Natural killer cell (primary cell): ENCODE results near the gene YJEFN3. TPM values are rescaled to one million over a fixed set of nuclear protein-coding genes. Genes with fewer than 3 reads are reported as not detected.

Experiments used
- ATAC-seq, 3 donors: fragments of 150-1000 bp in 2 of 3; fragments of 200-7000 bp in 1 of 3; cut with Tn5 transposase; 1 replicate in 1 of 3; 2 replicates in 2 of 3; pipeline ENCODE4 v1.10.0; 2021; ENCODE audit warnings: mild to moderate bottlenecking in 2 of 3, moderate library complexity in 2 of 3
- DNase-seq, 2 donors: peaks; one replicate each; pipeline versions ENCODE4 v3.0.0 to v3.0.0-alpha.2; 2013 to 2021; ENCODE audit warnings: mixed read lengths in 1 of 2
- H3K27ac ChIP-seq: one replicate; pipeline ENCODE4 v1.5.1; 2013; ENCODE audit warnings: mild to moderate bottlenecking, low read length
- H3K27me3 ChIP-seq: one replicate; pipeline ENCODE4 v1.6.1; 2013; ENCODE audit warnings: low read length; ENCODE audit not compliant: control insufficient read depth, insufficient read depth
- H3K36me3 ChIP-seq: one replicate; pipeline ENCODE4 v1.6.1; 2013; ENCODE audit warnings: low read length; ENCODE audit not compliant: control insufficient read depth, insufficient read depth
- H3K4me1 ChIP-seq: one replicate; pipeline ENCODE4 v1.6.1; 2013; ENCODE audit warnings: low read length; ENCODE audit not compliant: control insufficient read depth, insufficient read depth
- H3K4me3 ChIP-seq: one replicate; pipeline ENCODE4 v1.5.1; 2013; ENCODE audit warnings: low read length
- H3K9me3 ChIP-seq: one replicate; pipeline ENCODE4 v1.6.1; 2013; ENCODE audit warnings: low read length; ENCODE audit not compliant: control insufficient read depth, insufficient read depth
- H3K27ac Mint-ChIP-seq, 2 donors: one replicate each; pipeline ENCODE4 v1.8.0; 2022; ENCODE audit warnings: mild to moderate bottlenecking in 2 of 2, mixed read lengths in 2 of 2, moderate library complexity in 1 of 2
- H3K27me3 Mint-ChIP-seq, 2 donors: one replicate each; pipeline ENCODE4 v1.8.0; 2022; ENCODE audit warnings: low read depth in 2 of 2, mixed read lengths in 2 of 2
- H3K36me3 Mint-ChIP-seq: one replicate; pipeline ENCODE4 v1.8.0; 2022; ENCODE audit warnings: mixed read lengths
- H3K4me1 Mint-ChIP-seq, 2 donors: one replicate each; pipeline ENCODE4 v1.8.0; 2022; ENCODE audit warnings: mixed read lengths in 2 of 2
- H3K4me3 Mint-ChIP-seq: one replicate; pipeline ENCODE4 v1.8.0; 2022; ENCODE audit warnings: mild to moderate bottlenecking, moderate library complexity, mixed read lengths
- H3K9me3 Mint-ChIP-seq, 2 donors: one replicate each; pipeline ENCODE4 v1.8.0; 2022; ENCODE audit warnings: mixed read lengths in 2 of 2
- WGBS: methylation state at CpG from one replicate; pipeline ENCODE4 v1.1.7; 2013; ENCODE audit warnings: missing lambda C conversion rate; ENCODE audit not compliant: insufficient coverage; 5-methylcytosine and 5-hydroxymethylcytosine counted together
- intact Hi-C: fragments of 100-400 bp; cut with micrococcal nuclease; formaldehyde crosslinking; loops from one replicate; pipeline ENCODE4 v1.14.2; 2022
- total RNA-seq, 4 donors: library from RNA; stranded (reverse); fragments of 120-200 nt in 1 of 4; gene quantifications; one replicate each; pipeline versions ENCODE4 v1.2.3 to v1.2.4, GENCODE V29; 2013 to 2022
- TF ChIP-seq, protein P1 (sequence below): fragments of 200-600 bp; IDR thresholded peaks from one replicate; pipeline ENCODE4 v1.8.0; 2022; ENCODE audit warnings: antibody characterized with exemption

Gene YJEFN3
- total RNA-seq, 3 donors from 2014 or later (not counting 1 experiment from before 2014, with no cell fraction given), result 4.0 to 6.0 (median 4.3) TPM

DNA sequence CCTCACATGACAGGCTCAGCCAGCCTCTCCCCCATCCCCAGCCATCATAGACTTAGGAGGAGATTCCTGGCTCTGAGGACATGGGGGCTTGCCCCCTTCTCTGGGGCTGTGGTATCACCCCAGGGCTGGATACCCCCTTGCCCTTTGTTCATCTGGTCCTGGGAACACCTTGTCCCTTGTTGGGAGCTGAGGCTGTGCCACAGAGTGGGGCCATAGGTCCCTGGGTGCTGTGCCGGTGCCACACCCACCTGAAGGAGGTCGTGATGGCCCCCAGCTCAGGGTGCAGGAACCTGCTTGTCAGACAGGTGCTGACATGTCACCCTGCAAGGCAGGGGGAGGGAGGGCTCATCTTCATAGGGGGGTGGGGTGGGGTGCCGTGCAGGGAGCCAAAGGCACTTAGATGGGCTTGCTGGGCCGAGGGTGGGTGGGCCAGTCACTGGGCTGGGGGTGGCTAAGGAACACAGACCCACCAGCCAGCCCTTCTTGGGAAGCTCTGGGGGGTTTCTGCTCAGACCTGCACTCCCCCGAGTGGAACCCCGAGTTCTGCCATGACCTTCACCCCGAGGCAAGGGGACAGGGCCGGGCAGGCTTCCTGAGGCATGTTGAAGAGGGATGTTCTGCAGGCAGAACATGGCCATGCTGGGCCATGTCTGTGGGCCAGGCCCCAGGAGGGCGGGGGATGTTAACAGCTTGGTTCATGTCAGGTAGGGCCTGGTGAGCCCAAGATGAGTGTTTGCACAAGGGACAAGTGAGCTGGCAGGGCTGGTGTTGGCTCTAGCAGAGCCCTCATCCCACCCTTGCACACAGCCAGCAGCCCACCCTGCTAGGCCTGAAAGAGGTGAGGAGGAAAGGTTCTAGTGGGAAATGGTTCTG, 41.4 kb upstream of the YJEFN3 start:
- H3K4me3 ChIP-seq, result no peak overlapping the region
- intact Hi-C loops, result loop anchor here (5.0 kb wide), 1 partner anchor 35 kb away; no protein-coding TSS in a partner anchor
- Mint-ChIP-seq H3K4me1 (peaks cover 48 to 61% of the 10 kb centered on the region in 2 donors), H3K27me3 (no peaks in the 10 kb centered on the region), H3K27ac (peak overlapping the region; percentile 97 to 98), H3K4me3 (peak overlapping the region; percentile 45), H3K9me3 (no peaks in the 10 kb centered on the region), H3K36me3 (no peaks in the 10 kb centered on the region)
- H3K27me3 ChIP-seq, result no peaks in the 10 kb centered on the region
- H3K27ac ChIP-seq, result peak overlapping the region; percentile 94
- no peaks in the 10 kb centered on the region for H3K9me3 ChIP-seq
- DNase-seq (no peak), ATAC-seq (no peak)
- H3K36me3 ChIP-seq, result peaks cover 21% of the 10 kb centered on the region
- 86% methylated on average over 9 of the region's 9 CpGs for WGBS
- H3K4me1 ChIP-seq, result peaks cover 62% of the 10 kb centered on the region
- TF ChIP-seq, protein P1, sequence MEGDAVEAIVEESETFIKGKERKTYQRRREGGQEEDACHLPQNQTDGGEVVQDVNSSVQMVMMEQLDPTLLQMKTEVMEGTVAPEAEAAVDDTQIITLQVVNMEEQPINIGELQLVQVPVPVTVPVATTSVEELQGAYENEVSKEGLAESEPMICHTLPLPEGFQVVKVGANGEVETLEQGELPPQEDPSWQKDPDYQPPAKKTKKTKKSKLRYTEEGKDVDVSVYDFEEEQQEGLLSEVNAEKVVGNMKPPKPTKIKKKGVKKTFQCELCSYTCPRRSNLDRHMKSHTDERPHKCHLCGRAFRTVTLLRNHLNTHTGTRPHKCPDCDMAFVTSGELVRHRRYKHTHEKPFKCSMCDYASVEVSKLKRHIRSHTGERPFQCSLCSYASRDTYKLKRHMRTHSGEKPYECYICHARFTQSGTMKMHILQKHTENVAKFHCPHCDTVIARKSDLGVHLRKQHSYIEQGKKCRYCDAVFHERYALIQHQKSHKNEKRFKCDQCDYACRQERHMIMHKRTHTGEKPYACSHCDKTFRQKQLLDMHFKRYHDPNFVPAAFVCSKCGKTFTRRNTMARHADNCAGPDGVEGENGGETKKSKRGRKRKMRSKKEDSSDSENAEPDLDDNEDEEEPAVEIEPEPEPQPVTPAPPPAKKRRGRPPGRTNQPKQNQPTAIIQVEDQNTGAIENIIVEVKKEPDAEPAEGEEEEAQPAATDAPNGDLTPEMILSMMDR, result no peak

DNA sequence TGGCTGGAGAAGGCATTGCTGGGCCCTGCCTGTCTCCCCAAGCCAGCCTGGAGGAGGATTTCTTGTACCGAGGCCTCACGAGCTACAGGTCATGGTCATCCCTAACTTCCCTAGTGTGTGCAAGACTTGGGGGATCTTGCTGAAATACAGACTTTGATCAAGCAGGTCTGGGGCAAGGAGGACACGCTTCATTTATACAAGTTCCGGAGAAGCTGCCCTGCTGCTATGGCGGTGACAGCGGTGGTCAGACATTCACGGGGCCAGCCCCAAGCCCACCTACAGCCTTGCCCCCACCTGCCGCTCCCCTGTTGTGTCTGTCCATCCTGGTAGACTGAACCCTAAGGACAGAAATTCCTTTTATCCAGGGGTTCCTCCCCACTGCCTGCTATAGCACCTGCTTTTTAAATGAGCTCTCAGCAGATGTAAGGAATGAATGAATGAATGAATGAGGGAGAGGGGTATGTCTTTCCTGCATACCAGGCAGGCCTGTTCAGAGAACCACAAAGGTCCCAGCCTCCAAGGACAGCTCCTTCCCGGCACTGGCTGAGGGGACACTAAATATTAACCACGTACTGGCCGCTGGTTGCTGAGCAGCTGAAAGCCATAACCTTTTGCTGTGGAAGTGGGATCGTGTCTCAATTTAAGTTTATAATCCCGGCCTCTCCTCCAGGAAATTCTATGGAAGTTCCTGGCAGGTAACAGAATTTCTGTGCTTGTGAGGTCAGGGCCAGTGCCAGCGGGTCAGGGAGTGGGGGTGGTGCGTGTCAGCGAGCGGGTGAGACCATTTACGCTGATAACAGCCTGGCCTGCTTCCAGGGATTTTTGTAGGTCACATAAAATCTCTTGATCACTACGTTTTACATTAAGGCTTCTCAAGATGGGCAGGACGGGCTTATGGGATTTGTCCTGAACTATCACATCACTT, 40.5 kb upstream of the YJEFN3 start:
- peak overlapping the region; percentile 94 for H3K27ac ChIP-seq
- H3K27me3 Mint-ChIP-seq, result no peaks in the 10 kb centered on the region
- H3K4me1 Mint-ChIP-seq, result peaks cover 43 to 52% of the 10 kb centered on the region in 2 donors
- no peaks in the 10 kb centered on the region for H3K27me3 ChIP-seq
- WGBS, result 84% methylated on average over 20 of the region's 20 CpGs
- peak overlapping the region; percentile 85 for H3K4me3 Mint-ChIP-seq
- DNase-seq, result no peak
- TF ChIP-seq, protein P1, result no peak
- H3K9me3 ChIP-seq, result no peaks in the 10 kb centered on the region
- peak overlapping the region; percentile 97 to 98 for H3K27ac Mint-ChIP-seq
- no peak for ATAC-seq
- H3K9me3 Mint-ChIP-seq, result no peaks in the 10 kb centered on the region
- no peaks in the 10 kb centered on the region for H3K36me3 Mint-ChIP-seq
- peaks cover 60% of the 10 kb centered on the region for H3K4me1 ChIP-seq
- H3K36me3 ChIP-seq, result peaks cover 19% of the 10 kb centered on the region
- intact Hi-C loops, result loop anchor here (5.0 kb wide), 1 partner anchor 36 kb away; no protein-coding TSS in a partner anchor
- H3K4me3 ChIP-seq, result no peak overlapping the region

DNA sequence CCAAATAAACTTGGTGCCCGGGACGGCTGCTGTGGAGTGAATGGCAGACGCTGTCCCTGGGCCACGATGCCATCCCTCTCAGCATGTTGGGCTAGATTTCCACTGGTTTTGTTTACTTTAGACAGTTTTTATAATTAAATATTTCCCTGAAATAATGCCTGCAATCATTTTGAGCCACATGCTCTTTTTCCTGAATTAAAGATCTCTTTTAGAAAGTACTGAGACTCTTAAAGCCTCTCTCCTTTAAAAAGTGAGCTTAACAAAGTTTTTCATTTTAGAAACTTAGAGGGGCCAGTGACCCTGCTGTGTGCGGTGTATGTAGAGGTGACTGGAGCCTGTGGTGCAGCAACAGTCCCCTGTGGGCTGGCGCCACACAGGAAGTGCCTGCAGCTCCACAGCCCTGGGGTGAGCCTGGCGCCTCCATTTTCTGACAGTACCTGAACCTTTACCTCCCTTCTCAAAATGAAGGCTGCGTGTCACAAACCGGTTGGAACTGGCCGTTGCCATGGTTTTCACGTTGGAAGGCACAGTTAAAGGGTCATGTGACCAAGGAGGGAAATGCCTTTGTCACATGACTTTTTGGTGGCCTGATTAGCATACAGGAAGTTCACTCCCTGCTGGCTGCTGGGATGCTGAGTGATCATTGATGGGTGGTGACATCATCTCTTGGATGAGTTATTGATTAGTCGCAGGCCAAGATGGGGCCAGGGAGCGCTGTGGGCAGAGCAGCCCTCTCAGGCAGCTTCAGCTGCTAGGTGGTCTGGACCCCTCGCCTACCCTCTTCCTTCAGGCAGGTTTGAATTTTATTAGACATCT, 39.6 kb upstream of the YJEFN3 start:
- TF ChIP-seq, protein P1, result no peak
- Mint-ChIP-seq H3K27me3 (no peaks in the 10 kb centered on the region), H3K9me3 (no peaks in the 10 kb centered on the region), H3K27ac (peak overlapping the region; percentile 97 to 98), H3K4me3 (peak overlapping the region; percentile 85), H3K4me1 (peaks cover 43 to 50% of the 10 kb centered on the region in 2 donors), H3K36me3 (no peaks in the 10 kb centered on the region)
- Histone ChIP-seq H3K27ac (peak overlapping the region; percentile 94), H3K4me1 (peaks cover 60% of the 10 kb centered on the region), H3K4me3 (no peak overlapping the region), H3K27me3 (no peaks in the 10 kb centered on the region), H3K36me3 (peaks cover 20% of the 10 kb centered on the region), H3K9me3 (no peaks in the 10 kb centered on the region)
- intact Hi-C loops, result loop anchor here (1.0 to 5.0 kb wide), 4 partner anchors 37 to 104 kb away; partner anchors contain the start of gene GATAD2A
- ATAC-seq (peak; percentile 84 to 86 (median 86)), DNase-seq (peak; percentile 85 to 98)
- 43% methylated on average over 14 of the region's 14 CpGs for WGBS
